K562 (cell line): ENCODE results near the gene CAPN7. TPM values are rescaled to one million over a fixed set of nuclear protein-coding genes. Genes with fewer than 3 reads are reported as not detected.

ENCODE experiments used
- ATF1 ChIP-seq, 2 experiments: fragments of 450-650 bp in 1 of 2; IDR thresholded peaks; 2 replicates each; pipeline ENCODE4 v1.6.1; 2016; ENCODE audit warnings: missing compliant biosample characterization in 1 of 2, missing genetic modification characterization in 1 of 2
- KAT2B ChIP-seq: IDR thresholded peaks from one replicate; pipeline ENCODE4 v1.6.1; 2012; ENCODE audit warnings: low read depth, mild to moderate bottlenecking, control low read depth, inconsistent platforms, low read length, moderate library complexity
- KHSRP ChIP-seq: fragments of 450-650 bp; IDR thresholded peaks from 2 replicates; pipeline ENCODE4 v1.6.1; 2017
- L3MBTL2 ChIP-seq: fragments of 450-650 bp; IDR thresholded peaks from 2 replicates; pipeline ENCODE4 v1.6.1; 2016; ENCODE audit warnings: mild to moderate bottlenecking, moderate library complexity
- MEF2D ChIP-seq: conservative IDR thresholded peaks from 2 replicates; pipeline ENCODE4 v1.6.1; 2016; ENCODE audit warnings: low read depth, missing genetic modification characterization, missing compliant biosample characterization
- MTA3 ChIP-seq: fragments of 450-650 bp; formaldehyde crosslinking; IDR thresholded peaks from 2 replicates; pipeline ENCODE4 v1.6.1; 2017; ENCODE audit warnings: mild to moderate bottlenecking, borderline replicate concordance
- NFIC ChIP-seq: fragments of 450-650 bp; IDR thresholded peaks from 2 replicates; pipeline ENCODE4 v1.6.1; 2017; ENCODE audit warnings: mild to moderate bottlenecking, inconsistent platforms
- ZBTB1 ChIP-seq: sonication (generic); formaldehyde crosslinking; IDR thresholded peaks from 2 replicates; pipeline ENCODE4 v1.8.1; 2023; ENCODE audit warnings: missing genetic modification reagents, low read depth, mild to moderate bottlenecking, borderline replicate concordance
- ZNF41 ChIP-seq: fragments of 250-450 bp; sonication (Bioruptor Pico); conservative IDR thresholded peaks from 2 replicates; pipeline ENCODE4 v1.4.0; 2020; ENCODE audit warnings: mild to moderate bottlenecking
- ZNF696 ChIP-seq: fragments of 250-450 bp; sonication (Bioruptor Pico); conservative IDR thresholded peaks from 2 replicates; pipeline ENCODE4 v1.4.0; 2020; ENCODE audit warnings: mild to moderate bottlenecking, moderate library complexity
- polyA plus RNA-seq, 8 experiments: library from polyadenylated mRNA; depleted of rRNA in 4 of 8; stranded (reverse) in 5 of 8; unstranded in 3 of 8; fragments of >200 nt; fragmentation: Nextera tagmentation in 2 of 8; fragmentation: Illumina TruSeq in 1 of 8; extraction: Ambion mirVana in 2 of 8; extraction: Trizol in 1 of 8; gene quantifications; 2 replicates each; pipeline versions ENCODE4 v1.2.1 to v1.2.3, GENCODE V29; 2011 to 2014; ENCODE audit warnings: inconsistent platforms in 1 of 8, missing spikeins in 1 of 8
- total RNA-seq, 7 experiments: library from RNA; depleted of rRNA in 6 of 7; stranded (reverse); fragments of >200 nt in 6 of 7; fragmentation: Illumina TruSeq in 2 of 7; extraction: Trizol in 2 of 7; gene quantifications; 2 replicates each; pipeline versions ENCODE4 v1.2.1 to v1.2.3, GENCODE V29; 2011 to 2021; ENCODE audit warnings: low replicate concordance in 1 of 7
- TF ChIP-seq, protein P1 (sequence below): sonication (generic); formaldehyde crosslinking; IDR thresholded peaks from 2 replicates; pipeline ENCODE4 v1.8.0; 2022; ENCODE audit warnings: mild to moderate bottlenecking, missing genetic modification reagents
- TF ChIP-seq, protein P2 (sequence below), 2 experiments: IDR thresholded peaks; 2 replicates each; pipeline ENCODE4 v1.6.1; 2012; ENCODE audit warnings: improper control_type of control experiment in 2 of 2, low read depth in 2 of 2, low read length in 2 of 2, borderline replicate concordance in 1 of 2
- TF ChIP-seq, protein P3 (sequence below): sonication (generic); formaldehyde crosslinking; IDR thresholded peaks from 2 replicates; pipeline ENCODE4 v1.8.1; 2023; ENCODE audit warnings: mild to moderate bottlenecking, missing genetic modification reagents, moderate library complexity
- TF ChIP-seq, protein P4 (sequence below): fragments of 450-650 bp; IDR thresholded peaks from 2 replicates; pipeline ENCODE4 v1.6.1; 2017; ENCODE audit warnings: mild to moderate bottlenecking, moderate library complexity
- TF ChIP-seq, protein P5 (sequence below): fragments of 450-650 bp; formaldehyde crosslinking; IDR thresholded peaks from 2 replicates; pipeline ENCODE4 v1.4.0; 2022; ENCODE audit warnings: mild to moderate bottlenecking, moderate library complexity

Gene CAPN7
- total and polyA plus RNA-seq, 9 of the 15 experiments (the other 6 are each of a cell fraction or from before 2014, with no cell fraction given): 6.5 to 42.7 (median 32.7) TPM

DNA sequence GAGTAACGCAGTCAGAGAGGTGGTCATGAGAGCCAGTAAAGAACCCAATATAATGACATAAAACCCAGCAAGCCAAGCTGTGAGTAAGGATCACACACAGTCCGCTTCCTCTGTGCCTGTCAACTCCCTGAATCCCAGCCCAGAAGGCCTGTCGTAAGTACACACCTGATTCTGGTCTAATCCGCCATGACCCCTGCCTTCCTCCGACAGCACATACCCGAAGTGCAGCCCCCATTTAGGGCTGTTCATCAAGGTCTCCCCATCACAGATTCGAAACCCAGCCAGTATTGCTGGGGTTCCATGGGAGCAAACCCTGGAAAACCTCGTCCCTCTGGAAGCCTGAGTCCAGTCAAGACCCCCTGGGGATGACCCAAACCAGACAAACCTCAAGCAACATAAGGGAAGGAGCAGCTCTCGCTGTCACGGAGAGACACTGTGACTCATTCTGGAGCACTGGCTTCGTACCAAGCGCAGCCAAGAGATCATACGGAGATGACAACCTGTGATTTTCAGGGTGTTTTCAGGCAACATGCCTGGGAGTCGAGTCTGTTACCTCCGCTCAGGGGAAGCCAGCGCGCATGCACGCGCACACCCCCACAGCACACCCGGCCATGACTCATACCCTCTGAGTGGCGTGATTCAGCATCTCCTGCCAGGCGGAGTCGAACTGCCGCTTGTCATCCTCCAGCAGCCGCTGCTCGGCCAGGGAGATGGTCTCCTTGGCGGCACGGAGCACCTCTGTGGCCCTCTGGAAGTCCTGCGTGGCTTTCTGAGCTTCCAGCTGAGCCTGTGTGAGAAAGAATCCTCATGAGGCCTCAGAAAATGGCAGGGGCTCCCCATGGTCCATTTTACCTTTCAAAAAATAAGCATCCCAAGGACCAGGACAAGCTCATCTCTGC lies 63.3 kb downstream of the CAPN7 start (continued):
- TF ChIP-seq ZNF41 (CRISPR knock-in tag) (no peak), ZBTB1 (CRISPR knock-in tag) (0 out of 2 replicates have a peak, but pooled peaks have one; percentile 32), NFIC (peak; percentile 93), MTA3 (peak; percentile 88), ZNF696 (peak; percentile 48; the same call in 1 of the 2 replicates), KHSRP (no peak), MEF2D (tag) (0 out of 2 replicates have a peak, but pooled peaks have one; percentile 14), KAT2B (no peak), ATF1 (CRISPR knock-in tag; IDR thresholded peaks at IDR 0.05) (no peak), ATF1 (tag; IDR thresholded peaks at IDR 0.05) (peak; percentile 83), L3MBTL2 (peak; percentile 90)
- TF ChIP-seq, protein P1, sequence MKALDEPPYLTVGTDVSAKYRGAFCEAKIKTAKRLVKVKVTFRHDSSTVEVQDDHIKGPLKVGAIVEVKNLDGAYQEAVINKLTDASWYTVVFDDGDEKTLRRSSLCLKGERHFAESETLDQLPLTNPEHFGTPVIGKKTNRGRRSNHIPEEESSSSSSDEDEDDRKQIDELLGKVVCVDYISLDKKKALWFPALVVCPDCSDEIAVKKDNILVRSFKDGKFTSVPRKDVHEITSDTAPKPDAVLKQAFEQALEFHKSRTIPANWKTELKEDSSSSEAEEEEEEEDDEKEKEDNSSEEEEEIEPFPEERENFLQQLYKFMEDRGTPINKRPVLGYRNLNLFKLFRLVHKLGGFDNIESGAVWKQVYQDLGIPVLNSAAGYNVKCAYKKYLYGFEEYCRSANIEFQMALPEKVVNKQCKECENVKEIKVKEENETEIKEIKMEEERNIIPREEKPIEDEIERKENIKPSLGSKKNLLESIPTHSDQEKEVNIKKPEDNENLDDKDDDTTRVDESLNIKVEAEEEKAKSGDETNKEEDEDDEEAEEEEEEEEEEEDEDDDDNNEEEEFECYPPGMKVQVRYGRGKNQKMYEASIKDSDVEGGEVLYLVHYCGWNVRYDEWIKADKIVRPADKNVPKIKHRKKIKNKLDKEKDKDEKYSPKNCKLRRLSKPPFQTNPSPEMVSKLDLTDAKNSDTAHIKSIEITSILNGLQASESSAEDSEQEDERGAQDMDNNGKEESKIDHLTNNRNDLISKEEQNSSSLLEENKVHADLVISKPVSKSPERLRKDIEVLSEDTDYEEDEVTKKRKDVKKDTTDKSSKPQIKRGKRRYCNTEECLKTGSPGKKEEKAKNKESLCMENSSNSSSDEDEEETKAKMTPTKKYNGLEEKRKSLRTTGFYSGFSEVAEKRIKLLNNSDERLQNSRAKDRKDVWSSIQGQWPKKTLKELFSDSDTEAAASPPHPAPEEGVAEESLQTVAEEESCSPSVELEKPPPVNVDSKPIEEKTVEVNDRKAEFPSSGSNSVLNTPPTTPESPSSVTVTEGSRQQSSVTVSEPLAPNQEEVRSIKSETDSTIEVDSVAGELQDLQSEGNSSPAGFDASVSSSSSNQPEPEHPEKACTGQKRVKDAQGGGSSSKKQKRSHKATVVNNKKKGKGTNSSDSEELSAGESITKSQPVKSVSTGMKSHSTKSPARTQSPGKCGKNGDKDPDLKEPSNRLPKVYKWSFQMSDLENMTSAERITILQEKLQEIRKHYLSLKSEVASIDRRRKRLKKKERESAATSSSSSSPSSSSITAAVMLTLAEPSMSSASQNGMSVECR (CRISPR knock-in tag): peak; percentile 84; the same call in 1 of the 2 replicates
- TF ChIP-seq, protein P2, sequence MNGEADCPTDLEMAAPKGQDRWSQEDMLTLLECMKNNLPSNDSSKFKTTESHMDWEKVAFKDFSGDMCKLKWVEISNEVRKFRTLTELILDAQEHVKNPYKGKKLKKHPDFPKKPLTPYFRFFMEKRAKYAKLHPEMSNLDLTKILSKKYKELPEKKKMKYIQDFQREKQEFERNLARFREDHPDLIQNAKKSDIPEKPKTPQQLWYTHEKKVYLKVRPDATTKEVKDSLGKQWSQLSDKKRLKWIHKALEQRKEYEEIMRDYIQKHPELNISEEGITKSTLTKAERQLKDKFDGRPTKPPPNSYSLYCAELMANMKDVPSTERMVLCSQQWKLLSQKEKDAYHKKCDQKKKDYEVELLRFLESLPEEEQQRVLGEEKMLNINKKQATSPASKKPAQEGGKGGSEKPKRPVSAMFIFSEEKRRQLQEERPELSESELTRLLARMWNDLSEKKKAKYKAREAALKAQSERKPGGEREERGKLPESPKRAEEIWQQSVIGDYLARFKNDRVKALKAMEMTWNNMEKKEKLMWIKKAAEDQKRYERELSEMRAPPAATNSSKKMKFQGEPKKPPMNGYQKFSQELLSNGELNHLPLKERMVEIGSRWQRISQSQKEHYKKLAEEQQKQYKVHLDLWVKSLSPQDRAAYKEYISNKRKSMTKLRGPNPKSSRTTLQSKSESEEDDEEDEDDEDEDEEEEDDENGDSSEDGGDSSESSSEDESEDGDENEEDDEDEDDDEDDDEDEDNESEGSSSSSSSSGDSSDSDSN (IDR thresholded peaks at IDR 0.05; ENCODE audit: borderline replicate concordance in 1 of 2, low read depth in 2 of 2, low read length in 2 of 2): peak in 1 of 2 experiments; percentile 80; a peak in 2 of 4 replicates
- TF ChIP-seq, protein P3, sequence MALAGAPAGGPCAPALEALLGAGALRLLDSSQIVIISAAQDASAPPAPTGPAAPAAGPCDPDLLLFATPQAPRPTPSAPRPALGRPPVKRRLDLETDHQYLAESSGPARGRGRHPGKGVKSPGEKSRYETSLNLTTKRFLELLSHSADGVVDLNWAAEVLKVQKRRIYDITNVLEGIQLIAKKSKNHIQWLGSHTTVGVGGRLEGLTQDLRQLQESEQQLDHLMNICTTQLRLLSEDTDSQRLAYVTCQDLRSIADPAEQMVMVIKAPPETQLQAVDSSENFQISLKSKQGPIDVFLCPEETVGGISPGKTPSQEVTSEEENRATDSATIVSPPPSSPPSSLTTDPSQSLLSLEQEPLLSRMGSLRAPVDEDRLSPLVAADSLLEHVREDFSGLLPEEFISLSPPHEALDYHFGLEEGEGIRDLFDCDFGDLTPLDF (CRISPR knock-in tag): 0 out of 2 replicates have a peak, but pooled peaks have one; percentile 22
- TF ChIP-seq, protein P4, sequence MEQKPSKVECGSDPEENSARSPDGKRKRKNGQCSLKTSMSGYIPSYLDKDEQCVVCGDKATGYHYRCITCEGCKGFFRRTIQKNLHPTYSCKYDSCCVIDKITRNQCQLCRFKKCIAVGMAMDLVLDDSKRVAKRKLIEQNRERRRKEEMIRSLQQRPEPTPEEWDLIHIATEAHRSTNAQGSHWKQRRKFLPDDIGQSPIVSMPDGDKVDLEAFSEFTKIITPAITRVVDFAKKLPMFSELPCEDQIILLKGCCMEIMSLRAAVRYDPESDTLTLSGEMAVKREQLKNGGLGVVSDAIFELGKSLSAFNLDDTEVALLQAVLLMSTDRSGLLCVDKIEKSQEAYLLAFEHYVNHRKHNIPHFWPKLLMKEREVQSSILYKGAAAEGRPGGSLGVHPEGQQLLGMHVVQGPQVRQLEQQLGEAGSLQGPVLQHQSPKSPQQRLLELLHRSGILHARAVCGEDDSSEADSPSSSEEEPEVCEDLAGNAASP: no peak
- TF ChIP-seq, protein P5, sequence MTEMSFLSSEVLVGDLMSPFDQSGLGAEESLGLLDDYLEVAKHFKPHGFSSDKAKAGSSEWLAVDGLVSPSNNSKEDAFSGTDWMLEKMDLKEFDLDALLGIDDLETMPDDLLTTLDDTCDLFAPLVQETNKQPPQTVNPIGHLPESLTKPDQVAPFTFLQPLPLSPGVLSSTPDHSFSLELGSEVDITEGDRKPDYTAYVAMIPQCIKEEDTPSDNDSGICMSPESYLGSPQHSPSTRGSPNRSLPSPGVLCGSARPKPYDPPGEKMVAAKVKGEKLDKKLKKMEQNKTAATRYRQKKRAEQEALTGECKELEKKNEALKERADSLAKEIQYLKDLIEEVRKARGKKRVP (CRISPR knock-in tag): 0 out of 2 replicates have a peak, but pooled peaks have one; percentile 52
